NCI-H1092 treated with DMSO at 0.1 percent for 48 hours (cell line): ENCODE results near the gene PPP1R1B.
"Not testable (repeated sequence)": the region's sequence is repeated elsewhere in the genome, so short reads cannot be mapped to it uniquely, and the experiment has no call there.

ENCODE experiments used
- DNase-seq: peaks from one replicate; lab custom pipeline; 2025; lab: John Stamatoyannopoulos, UW

The PPP1R1B gene

GRCh38 chr17:39626171-39627046 is at the start of gene PPP1R1B:
PPP1R1B (plus strand) TSS chr17:39626952; CDS start chr17:39627393, 441 bp downstream.
- DNase-seq = no peak

DNA sequence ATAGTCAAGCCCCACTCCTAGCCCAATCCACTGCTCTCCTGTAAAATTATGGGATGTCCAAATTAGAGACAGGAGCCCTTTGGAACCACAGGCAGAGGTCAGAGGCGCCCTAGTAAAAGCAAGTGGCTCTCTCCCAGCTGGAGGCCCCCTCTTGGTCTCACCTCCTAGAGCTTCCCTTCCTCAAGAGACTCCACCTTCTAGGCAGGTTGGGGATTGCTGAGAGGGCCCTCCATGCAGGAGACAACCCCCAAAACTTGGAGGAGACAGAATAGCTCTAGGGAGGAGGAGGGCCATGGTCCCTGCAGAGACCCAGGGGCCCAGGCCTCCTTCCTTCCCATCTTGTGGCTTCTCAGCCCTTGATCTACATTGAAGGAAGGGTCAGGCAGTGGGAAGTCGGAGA is 48.5 kb upstream of the PPP1R1B start:
- no peak for DNase-seq

GRCh38 chr17:39579318-39580081 is 47.3 kb upstream of the PPP1R1B start:
- DNase-seq = peak; percentile 64

GRCh38 chr17:39580082-39580468 is 46.7 kb upstream of the PPP1R1B start:
- DNase-seq = no peak

DNA sequence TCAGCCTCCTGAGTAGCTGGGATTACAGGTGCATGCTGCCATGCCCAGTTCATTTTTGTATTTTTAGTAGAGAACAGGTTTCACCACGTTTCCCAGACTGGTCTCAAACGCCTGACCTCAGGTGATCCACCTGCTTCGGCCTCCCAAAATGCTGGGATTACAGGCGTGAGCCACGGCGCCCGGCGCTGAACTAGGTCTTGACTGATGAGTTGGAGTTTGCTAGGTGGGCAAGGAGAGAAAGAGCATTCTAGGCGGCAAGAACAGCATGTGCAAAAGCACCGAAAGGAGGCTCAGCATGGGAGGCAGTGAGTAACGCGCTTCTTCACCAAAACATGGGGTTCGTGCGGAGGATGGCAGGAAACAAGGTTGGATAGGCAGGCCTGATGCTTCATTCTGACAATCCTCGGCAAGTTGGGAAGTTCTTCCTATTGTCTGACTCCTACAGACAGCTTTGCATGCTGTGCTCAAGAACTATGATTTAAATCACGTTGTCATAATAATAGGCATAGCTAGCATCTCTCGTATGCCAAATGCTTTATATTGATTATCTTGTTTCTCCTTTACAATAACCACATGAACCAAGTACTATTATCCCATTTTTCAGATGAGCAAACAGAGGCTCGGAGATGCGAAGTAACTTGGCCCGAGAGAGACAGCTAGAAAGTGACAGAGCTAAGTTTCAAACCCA is 45.5 kb upstream of the PPP1R1B start:
- DNase-seq = no peak

DNA sequence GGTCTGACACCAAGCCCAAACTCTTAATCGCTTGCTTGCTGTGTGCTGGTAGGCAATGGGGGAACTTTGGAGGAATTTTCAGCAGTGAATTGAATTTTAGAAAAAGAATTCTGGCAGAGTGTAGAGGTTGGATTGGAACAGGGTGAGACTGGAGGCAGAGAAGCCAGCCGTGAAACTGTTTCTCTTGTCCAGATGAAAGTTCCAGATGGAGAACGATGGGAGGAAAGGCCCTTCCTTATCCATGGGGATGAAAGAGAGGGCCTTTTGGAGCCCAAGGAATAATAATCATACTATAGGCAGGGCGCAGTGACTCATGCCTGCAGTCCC is 45.0 kb upstream of the PPP1R1B start:
- no peak for DNase-seq

DNA sequence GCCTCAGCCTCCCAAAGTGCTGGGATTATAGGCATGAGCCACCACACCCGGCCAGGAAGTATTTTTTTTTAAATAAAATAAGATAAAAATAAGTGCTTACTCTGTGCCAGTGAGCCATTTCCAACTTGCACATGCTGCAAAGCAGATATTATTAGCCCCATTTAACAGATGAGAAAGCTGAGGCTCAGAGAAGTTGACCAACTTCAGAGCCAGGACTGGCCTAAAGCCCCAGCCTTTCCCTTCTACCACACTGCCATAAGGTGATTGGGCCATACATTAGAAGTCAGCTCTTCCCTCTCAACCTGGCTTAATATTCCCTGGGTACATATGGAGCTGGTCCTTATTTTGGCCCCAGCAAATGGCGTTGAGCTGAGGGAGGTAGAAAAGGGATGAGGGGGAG is 44.1 kb upstream of the PPP1R1B start:
- DNase-seq = no peak

DNA sequence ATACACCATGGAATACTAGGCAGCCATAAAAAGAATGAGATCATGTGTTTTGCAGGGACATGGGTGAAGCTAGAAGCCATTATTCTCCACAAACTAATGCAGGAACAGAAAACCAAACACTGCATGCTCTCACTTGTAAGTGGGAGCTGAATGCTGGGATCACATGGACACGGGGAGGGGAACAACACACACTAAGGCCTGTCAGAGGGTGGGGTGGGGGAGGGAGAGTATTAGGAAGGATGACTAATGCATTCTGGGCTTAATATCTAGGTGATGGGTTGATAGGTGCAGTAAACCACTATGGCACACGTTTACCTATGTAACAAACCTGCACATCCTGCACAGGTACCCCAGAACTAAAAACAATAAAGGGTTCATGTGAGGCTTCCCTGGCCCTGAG is 36.6 kb upstream of the PPP1R1B start:
- not testable (repeated sequence) for DNase-seq

GRCh38 chr17:39591958-39592954 is 34.5 kb upstream of the PPP1R1B start:
- DNase-seq = peak; percentile 58

GRCh38 chr17:39593371-39593770 is 33.4 kb upstream of the PPP1R1B start:
- DNase-seq = no peak

DNA sequence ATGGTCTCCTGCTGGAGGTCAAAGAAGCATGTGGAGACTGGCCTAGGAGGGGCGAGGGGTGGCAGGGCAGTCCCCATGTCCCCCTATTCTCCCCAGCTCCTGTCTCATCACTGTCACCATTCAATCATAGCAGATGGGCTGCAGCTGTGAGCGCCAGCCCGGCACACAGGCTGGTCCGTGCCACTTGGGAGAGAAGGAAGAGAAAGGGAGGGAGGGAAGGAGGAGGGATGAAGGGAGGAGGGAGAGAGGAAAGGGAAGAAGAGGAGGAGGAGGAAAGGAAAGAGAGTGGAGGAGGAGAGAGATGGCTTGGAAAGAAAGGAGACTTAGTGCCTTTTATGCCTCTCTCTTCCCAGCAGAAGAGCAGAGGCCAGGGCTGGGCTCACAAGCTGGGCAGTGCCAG is 31.5 kb upstream of the PPP1R1B start:
- DNase-seq = no peak

GRCh38 chr17:39595928-39596510 is 30.7 kb upstream of the PPP1R1B start:
- DNase-seq = no peak

GRCh38 chr17:39596543-39597267 is 30.0 kb upstream of the PPP1R1B start:
- no peak for DNase-seq

GRCh38 chr17:39597372-39598046 is 29.2 kb upstream of the PPP1R1B start:
- DNase-seq = no peak

DNA sequence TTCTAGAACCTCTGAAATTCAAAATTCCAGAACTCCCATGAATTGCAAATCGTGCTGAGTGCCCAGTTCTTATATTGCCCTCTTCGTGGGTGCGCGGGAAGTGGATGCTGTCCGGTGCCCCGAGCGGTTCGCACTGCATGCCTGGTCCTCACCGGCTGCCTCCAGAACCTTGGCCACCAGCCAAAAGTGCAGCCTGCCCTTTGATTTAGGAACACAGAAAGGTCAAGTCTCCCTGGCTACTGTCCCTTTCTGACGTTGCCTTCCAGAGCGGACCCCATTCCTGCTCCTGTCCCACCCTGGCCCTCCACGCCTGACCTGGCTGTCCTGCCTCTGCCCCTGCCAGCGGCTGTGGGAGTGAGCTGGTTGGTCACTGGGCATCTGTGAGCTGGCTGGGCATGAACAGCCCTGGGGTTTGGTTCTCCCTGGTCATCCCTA is 28.7 kb upstream of the PPP1R1B start:
- no peak for DNase-seq

DNA sequence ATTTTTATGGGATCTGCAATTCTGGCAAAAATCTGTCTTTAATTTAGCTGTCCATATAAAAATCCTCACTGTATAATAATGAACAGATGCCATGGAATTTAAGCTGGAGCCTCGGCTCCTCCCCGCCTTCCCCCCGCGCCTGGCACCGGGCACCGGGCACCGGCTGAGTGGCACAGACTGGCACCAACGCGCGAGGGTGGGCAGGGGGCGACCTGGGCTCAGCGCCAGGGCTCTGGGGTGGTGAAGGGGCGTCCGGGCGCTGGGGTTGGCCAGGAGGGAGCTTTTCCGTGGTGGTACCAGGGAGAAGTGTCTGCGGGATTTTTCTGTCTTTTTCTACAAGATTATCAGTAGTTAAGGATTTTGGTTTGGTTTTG is 28.1 kb upstream of the PPP1R1B start:
- no peak for DNase-seq

DNA sequence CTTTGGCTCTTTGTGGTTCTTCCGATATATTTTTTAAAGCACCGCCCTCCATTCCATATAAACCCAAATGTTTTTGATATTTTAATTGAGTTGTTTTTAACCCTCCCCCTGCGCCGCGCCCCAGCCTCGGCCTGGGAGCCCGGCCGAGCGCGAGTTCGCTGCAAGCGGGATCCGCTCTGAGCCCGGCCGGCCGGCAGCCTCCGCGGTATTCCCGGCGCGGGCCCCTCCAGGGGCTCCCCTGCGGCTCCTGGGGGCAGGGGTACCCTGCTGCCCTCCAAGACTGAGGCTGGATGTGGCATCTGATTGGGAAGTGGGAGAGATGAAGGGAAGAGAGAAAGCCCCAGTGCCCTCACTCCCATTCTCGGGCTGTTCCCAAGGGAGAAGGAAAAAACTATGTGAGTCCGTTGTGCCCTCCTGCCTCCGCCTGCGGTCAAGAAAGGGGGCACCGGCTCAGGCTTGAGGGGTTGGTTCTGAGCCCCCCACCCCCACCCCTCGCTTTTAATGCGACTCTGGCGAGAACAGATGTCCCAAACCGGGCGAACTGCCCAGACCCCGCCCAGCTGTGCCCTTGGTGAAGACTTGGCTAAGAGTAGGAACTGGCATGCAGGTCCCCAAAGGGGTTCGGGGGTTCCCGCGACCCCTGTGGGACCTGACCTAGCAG is 27.6 kb upstream of the PPP1R1B start:
- peak; percentile 7 for DNase-seq

GRCh38 chr17:39599665-39600231 is 27.0 kb upstream of the PPP1R1B start:
- DNase-seq = no peak
